ENCODE results near the gene SLC22A23.

SLC22A23 gene

GRCh38 chr6:3308106-3308505 lies 148.7 kb downstream of the SLC22A23 start:
- intact Hi-C loops (cut with DNase I): no loop called here
- peak in 12 of 42 donors; percentile 2 to 42 (median 16) for DNase-seq

DNA sequence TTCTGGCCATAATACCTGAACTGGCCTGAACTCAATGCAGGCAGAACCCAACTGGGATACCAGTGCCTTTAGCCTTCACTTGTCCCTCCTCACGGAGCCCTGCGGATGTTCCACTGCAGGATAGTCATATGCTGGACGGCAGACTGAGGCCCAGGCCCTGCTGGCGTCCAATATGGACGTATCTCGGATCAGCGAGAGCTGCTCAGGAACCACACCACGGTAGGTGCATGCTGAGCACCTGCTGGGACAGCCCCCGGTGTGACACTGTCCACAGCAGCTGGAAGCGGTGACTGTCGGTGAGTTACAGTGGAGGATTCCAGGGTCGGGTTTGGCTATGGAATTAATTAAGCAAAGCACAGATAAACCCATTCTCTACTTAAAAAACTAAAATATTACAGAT lies 149.4 kb downstream of the SLC22A23 start:
- DNase-seq: peak in 12 of 42 donors; percentile 3 to 34 (median 10)
- intact Hi-C loops (cut with DNase I): no loop called here

DNA sequence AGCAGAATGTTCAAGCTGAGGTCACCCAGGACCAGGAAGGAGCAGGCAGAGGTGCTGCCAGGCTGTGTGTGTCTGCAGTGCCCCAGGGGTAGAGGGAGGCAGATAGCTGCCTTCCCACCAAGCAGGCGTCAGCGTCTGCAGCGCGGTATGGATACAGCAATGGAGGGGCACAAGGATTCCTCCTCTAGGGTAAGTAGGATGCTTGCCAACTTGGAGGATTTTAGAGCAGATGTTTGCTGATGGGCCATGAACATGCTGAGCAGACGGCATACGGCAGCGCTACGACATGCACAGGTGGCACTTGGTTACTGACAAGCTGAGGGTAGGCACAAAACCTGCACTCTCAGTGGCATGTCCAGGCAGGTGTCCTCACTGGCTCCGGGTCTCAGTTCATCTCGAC lies 150.0 kb downstream of the SLC22A23 start:
- peak in 14 of 42 donors; percentile 2 to 38 (median 9) for DNase-seq

GRCh38 chr6:3305831-3306230 lies 151.0 kb downstream of the SLC22A23 start:
- intact Hi-C loops (cut with DNase I): no loop called here
- peak in 8 of 42 donors; percentile 0 to 9 (median 4) for DNase-seq

More for the DNA sequence above, 150.0 kb downstream of the SLC22A23 start:
- intact Hi-C loops (cut with DNase I): no loop called here

- intact Hi-C loops (cut with DNase I): no loop called here
- peak in 7 of 42 donors; percentile 1 to 13 (median 7) for DNase-seq
Measured at GRCh38 chr6:3305216-3305565, 151.7 kb downstream of the SLC22A23 start.

GRCh38 chr6:3304500-3305215 lies 152.2 kb downstream of the SLC22A23 start:
- intact Hi-C loops (cut with DNase I): no loop called here

DNA sequence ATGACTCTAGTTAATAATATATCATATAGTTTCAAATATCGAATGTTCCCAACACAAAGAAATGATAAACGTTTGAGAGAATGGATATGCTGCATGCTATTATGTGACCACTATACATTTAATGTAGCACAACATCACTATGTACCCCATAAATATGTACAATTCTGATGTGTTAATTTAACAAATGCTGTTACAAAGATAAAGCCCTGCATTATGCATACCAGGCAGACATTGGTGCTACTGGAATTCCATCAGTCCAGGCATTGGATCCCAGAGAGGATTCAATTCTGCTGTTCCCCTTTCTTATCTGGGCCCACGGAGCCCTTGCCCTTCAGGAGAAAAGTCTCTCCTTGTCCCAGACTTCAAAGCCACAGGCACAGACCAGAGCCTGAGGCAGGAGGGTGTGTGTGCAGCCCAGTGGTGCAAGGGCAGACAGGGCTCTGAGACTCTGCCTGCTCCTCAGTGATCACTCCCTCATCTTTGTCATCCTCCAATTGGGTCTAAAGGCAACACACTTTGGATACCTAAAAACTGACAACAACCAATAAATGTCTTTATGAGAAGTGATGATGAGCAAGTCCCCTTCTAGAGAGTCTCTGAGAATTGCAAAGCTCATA lies 152.9 kb downstream of the SLC22A23 start:
- peak in 6 of 42 donors; percentile 1 to 23 (median 7) for DNase-seq
- intact Hi-C loops (cut with DNase I): no loop called here

More at GRCh38 chr6:3304500-3305215, 152.2 kb downstream of the SLC22A23 start:
- DNase-seq: peak in 13 of 42 donors; percentile 4 to 30 (median 9)

DNA sequence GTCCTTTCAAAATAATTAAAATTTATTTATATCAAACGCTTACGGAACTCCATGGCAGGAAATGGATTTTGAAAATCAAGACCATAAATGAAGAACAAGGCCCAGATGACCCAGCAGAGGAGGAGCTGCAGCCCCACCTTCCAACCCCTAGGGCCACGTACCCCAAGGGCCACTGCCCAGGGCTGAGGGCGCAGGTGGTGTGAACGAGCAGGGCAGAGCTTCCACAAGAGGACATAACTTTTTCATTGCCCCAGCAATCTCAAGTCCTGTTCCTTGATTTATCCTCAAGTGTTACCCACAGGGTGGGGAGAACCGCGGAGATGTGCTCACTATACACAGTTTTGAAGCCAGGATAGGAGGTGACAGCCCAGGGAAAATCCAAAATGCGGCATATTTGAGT lies 155.3 kb downstream of the SLC22A23 start:
- intact Hi-C loops (cut with DNase I): no loop called here
- peak in 7 of 42 donors; percentile 3 to 30 (median 8) for DNase-seq

- DNase-seq: peak in 11 of 42 donors; percentile 1 to 25 (median 5)
- intact Hi-C loops (cut with DNase I): no loop called here
Measured at GRCh38 chr6:3299221-3299620, 157.6 kb downstream of the SLC22A23 start.

DNA sequence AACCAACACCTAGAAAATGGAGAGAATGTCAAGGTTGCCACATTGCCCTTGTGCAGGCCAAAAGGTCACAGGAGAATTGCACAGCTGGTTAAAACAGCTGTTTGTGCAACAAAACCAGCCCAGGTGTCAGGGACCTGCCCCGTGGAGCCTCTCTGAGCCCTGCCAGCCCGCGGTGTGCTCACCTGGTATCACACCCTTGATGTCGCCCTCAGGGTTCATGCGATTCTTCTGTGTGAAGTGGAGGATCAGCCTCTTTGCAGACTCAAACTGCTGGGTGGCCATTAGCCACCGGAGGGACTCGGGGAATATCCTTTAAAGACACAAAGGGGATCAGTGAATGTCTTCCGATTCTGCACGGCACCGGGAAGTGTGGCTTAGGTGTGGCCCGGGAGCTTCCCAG lies 158.9 kb downstream of the SLC22A23 start:
- peak in 16 of 42 donors; percentile 2 to 43 (median 12) for DNase-seq
- intact Hi-C loops (cut with DNase I): no loop called here

GRCh38 chr6:3297006-3297405 lies 159.8 kb downstream of the SLC22A23 start:
- DNase-seq: peak in 8 of 42 donors; percentile 3 to 28 (median 8)
- intact Hi-C loops (cut with DNase I): no loop called here

- intact Hi-C loops (cut with DNase I): no loop called here
- peak in 14 of 42 donors; percentile 1 to 42 (median 12) for DNase-seq
Measured at GRCh38 chr6:3296537-3296936, 160.3 kb downstream of the SLC22A23 start.

DNA sequence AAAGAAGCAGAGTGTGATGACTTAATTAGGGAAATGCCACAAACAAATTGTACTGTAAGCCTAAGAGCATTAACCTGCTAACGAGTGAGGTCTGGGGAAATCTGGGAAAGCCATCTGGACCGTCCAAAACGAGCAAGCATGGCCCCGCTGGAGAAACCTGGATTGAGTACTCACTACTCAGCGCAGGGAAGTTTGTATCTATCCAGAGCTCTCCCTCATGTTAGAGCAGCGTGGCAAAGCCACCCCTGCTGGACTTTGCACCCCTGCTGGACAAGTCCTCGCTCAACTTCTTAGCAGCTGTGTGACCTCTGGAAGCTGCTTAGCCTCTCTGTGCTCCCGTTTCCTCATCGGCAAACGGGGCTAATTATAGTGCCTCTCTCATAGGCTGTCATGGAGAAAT lies 160.8 kb downstream of the SLC22A23 start:
- intact Hi-C loops (cut with DNase I): no loop called here
- DNase-seq: peak in 14 of 42 donors; percentile 3 to 25 (median 8)

GRCh38 chr6:3294921-3295871 lies 161.7 kb downstream of the SLC22A23 start:
- intact Hi-C loops (cut with DNase I): no loop called here
- DNase-seq: peak in 35 of 42 donors; percentile 33 to 81 (median 54)

GRCh38 chr6:3294396-3294795 lies 162.5 kb downstream of the SLC22A23 start:
- peak in 13 of 42 donors; percentile 2 to 37 (median 10) for DNase-seq
- intact Hi-C loops (cut with DNase I): no loop called here

DNA sequence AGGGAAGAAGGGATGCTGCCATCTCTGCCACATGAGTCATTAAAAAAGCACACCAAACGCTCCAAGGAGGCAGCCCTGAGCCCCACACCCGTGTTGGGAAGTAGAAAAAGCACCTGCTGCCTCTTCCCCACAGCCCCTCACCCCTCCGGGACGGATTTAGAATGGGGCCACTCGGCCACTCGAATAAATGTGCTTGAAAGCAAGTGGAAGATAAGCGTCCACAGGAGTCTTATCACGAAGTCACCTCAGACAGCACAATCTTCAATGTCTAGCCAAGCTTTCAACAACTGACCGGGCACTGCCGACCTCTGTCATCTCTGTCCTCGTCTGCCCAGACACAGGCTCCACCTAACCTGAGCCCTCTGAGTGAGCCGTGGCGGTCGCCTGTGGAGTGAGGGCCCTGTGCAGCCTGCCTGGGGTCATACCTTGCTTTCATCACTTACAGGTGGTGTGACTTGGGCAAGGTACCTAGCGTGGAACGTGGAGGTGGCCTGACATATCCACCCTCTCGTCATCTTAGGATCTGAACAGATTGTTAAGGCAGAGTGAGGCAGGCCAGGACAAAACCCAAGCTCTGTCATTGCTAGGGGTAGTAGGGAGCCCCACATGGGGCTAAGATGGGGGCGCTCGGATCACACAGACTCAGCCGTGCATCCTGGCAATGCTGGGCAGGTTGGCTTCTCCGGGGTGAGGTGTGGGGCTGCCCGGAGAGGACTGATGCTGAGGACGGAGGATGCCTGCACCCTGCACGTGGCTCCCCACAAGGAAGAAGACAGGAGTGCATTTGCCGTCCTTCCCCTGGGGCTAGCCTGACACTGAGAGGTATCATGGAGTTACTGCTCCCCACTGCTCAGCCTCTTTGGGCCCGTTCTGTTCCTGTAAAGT lies 163.3 kb downstream of the SLC22A23 start:
- intact Hi-C loops (cut with DNase I): no loop called here
- peak in 14 of 42 donors; percentile 2 to 35 (median 10) for DNase-seq

GRCh38 chr6:3292431-3293197 lies 164.2 kb downstream of the SLC22A23 start:
- intact Hi-C loops (cut with DNase I): no loop called here
- DNase-seq: peak in 10 of 42 donors; percentile 1 to 37 (median 10)
